ENCODE results near the gene KIAA0930. TPM values are rescaled to one million over a fixed set of nuclear protein-coding genes. Genes with fewer than 3 reads are reported as not detected.

KIAA0930 gene
- total RNA-seq, 1 donor from 2014 or later: 49.2 TPM

DNA sequence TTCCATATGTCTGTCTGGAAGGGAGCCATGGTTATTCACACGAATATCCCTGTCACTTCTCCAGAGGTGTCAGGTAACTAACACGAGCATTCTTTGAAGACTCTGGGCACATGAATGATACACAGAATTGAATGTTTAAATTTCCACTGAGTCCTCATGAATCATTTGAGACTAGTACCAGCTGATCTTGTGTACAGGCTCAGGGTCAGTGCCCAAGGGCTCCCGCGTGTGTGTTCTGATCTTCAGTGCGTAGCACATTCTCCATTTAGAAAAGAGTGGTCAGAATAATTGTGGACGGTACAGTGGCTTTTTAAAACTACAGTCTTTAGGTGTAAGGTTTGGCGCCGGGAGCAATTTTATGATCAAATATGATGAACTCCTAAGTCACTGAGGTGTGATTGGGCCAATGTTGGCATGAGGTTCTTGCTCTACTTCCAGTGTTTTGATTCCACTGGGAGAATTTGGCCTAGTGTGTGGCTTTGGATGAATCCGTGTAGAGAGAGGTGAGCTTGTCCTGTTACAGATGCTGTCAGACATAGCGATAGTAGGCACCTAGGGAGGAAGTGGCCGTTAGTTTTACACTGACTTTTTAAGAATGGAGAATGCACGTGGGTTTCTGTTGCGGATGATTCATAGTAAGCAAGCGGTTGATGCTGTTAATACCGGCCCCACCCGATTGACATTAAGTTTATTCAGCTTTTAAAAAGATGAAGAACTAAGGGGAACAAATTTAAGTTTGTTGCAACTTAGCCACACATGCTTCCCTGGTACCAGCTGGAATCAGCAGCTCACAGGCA is 54.8 kb downstream of the KIAA0930 start:
- DNase-seq (ENCODE audit: low read depth): no peak

DNA sequence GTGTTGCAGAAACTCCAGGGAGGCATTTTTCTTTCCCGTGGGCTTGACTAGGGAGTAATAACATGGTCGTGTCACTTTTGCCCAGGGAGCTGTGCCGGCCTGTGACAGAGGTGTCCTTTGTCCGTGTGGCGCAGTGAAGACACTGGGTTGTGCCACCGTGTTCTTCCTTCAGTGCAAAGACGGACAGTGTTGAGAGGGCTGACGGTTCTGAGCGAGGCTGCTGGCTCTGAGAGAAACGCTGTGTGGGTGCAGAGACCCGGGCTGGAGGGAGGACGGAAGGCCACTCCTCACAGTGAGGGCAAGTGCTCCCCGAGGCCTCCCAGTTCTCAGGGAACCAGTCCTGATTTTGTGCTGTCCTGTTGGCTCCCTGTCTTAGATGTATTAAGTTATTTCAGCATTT is 56.7 kb downstream of the KIAA0930 start:
- DNase-seq (ENCODE audit: low read depth): no peak

DNA sequence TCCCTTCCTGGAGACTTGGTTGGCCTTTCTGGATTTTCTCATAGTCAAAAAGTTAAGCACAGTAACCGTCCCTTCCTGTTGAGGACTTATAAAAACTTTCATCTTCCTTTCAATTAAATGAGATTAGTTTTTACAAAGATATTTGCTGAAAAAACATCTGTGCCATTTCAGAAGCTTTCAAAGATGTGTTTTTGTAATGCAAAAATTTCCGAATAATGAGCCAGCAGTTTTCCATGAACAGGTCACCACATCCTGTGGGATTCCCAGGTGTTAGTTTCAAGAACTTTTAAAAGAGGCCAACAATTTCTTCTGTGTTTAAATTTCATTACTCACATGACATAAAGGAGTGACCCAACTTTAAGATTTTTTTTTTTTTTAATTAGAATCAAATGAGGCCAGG is 58.9 kb downstream of the KIAA0930 start:
- no peak for DNase-seq (ENCODE audit: low read depth)

DNA sequence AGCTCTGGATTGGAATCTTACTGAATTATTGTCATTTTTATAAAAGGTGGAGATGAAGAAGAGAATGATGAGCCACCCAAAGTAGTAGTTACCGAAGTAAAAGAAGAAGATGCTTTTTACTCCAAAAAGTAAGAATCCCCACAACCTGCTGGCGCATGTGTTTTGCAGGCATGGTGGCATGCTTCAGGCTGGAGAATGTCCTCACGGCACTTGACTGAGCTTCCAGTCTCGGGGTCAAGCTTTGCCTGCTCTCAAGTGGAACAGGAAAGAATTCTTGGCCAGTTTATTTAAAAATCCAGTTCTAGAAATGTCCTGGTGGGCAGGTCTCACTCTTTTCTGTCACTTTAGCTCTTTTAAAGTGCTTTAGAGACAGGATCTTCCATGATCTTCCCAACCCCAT is 59.5 kb downstream of the KIAA0930 start:
- DNase-seq (ENCODE audit: low read depth): no peak

DNA sequence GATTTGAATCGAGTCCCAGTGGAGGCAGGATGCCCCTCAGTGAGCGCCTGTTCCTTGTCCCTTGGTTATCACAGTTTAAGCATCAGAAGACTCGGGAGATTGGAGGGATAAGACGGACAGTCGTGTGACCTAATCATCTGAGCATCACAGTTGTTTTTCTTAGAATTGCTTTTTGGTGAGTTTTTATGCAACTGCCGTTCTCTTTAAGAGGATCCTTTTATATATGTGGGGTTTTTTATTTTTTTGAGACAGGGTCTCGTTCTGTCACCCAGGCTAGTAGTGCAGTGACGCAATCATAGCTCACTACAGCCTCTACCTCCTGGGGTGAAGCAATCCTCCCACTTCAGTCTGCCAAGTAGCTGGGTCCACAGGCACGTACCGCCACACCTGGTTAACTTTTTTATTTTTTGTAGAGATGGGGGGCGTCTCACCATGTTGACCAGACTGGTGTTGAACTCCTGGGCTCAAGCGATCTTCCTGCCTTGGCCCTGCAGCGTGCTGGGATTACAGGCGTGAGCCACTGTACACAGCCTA is 60.5 kb downstream of the KIAA0930 start:
- no peak for DNase-seq (ENCODE audit: low read depth)

DNA sequence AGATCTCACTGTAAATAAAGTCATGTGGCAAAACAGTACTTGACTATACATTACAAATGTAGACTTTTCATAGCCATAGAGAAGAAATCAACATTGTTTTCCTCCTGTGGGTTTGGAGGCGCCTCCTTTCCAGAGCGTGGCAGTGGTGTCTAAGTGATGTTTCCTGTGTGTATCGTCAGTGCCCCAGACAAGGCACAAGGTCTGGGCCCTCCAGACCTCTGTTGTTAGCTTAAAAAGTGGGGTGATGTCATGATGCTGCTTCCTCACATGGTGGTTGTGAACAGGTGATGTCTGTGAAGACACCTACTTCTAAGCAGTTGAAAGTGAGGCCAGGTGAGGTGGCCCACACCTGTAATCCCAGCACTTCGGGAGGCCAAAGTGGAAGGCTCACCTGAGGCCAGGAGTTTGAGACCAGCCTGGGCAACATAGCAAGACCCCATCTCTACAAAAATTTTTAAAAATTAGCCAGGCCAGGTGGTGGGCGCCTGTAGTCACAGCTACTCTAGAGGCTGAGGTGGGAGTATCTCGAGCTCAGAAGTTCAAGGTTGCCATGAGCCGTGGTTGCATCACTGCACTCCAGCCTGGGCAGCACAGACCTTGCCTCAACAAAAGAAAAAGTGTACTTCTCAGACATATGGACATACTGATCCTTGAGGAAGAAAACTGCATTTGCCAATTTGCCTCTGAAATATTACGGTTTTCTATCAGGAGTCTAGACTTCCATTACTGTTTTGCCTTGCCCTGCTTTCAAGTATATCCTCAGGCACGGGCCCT is 61.2 kb downstream of the KIAA0930 start:
- DNase-seq (ENCODE audit: low read depth): no peak

DNA sequence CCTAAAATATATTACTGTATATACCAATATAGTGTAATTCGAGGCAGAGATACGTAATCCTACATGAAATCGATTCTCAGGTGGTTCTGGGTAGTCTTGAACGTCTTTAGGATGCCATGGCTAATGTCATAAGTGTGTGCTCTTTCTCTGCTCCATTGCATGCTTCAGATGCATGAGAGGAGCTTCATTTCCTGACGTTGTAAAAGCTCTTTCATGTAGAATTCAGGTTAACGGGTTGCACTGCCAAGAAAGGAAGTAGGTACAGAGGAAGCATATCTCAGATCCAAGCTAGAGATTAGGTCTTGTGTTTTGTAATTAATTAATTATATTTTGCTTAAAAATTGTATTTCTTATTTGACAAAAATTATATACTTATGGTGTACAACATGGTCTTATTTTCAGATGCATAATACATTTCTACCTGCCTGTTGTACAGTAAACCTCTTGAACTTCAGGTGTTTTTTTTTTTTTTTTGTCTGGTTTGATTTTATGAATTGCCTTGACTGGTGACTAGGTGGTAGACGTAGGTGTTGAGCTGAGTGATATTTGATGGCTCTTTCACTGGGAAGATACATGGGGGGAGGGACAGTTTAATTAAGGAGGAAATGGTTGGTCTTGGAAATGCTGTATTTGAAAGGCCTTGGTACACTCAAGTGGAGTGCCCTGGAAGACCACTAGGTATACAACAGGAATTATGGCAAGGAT is 67.7 kb downstream of the KIAA0930 start:
- DNase-seq (ENCODE audit: low read depth): no peak

DNA sequence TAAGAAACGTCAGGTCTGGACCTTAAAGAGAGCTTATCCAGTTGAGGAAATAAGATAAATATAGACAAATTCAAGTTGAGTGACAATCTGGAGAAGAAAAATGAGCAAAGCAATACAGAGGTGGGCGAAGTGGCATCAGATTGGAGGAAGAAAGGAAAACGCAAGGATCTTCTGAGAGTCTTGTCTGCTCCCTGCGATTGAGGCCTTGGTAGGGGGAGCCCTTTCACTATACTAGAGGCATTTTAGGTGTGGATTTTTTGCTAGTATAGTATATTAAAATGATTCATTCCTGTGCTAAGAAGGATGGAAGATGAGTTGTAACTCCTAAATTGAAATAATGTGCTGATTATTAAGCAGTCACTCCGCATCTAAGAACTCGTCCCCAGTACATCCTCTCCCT is 68.9 kb downstream of the KIAA0930 start:
- no peak for DNase-seq (ENCODE audit: low read depth)

DNA sequence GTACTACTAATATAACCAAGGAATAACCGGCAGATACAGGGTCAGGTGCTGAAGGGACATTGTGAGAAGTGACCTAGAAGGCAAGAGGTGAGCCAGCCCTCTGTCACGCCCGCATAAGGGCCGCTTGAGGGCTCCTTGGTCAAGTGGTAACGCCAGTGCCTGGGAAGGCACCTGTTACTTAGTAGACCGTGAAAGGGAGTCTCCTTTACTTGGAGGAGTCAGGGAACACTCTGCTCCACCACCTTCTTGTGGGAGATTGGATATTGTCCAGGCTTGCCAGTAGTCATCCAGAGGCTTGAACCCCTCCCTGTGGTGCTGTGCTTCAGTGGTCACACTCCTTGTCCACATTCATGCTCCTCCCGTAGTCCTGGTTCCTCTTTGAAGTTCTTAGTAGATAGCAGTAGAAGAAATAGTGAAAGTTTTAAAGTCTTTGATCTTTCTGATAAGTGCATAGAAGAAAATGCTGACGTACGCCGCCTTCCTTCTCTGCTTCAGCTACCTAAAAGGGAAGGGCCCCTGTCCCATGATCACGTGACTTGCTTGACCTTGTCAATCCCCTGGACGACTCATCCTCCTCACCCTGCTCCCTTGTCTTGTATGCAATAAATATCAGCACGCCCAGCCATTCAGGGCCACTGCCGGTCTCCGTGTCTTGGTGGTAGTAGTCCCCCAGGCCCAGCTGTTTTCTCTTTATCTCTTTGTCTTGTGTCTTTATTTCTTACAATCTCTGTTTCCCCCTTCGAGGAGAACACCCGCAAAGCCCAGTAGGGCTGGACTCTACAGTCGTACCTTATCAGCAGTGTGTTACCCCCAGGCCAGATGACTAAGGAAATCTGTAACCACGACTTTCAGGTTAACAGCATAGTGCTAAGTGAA is 70.9 kb downstream of the KIAA0930 start:
- no peak for DNase-seq (ENCODE audit: low read depth)

DNA sequence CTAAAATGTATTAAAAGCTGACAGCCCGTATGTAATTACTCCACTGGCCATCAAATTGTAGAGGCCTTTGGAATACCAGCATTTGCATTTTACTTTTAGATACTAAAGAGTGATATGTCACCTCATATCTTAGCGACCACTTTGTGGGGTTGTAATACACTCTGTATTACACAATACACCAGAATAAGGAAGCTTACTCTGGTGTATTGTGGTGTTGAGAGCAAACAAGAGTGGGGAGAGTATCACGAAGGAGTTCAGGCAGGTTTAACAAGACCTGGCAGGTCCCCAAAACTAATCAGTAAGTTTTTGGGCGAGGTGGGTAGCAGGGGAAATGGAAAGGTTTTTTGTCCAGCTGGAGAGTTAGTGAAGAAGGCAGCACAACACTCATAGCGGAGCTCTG is 73.8 kb downstream of the KIAA0930 start:
- DNase-seq (ENCODE audit: low read depth): no peak

DNA sequence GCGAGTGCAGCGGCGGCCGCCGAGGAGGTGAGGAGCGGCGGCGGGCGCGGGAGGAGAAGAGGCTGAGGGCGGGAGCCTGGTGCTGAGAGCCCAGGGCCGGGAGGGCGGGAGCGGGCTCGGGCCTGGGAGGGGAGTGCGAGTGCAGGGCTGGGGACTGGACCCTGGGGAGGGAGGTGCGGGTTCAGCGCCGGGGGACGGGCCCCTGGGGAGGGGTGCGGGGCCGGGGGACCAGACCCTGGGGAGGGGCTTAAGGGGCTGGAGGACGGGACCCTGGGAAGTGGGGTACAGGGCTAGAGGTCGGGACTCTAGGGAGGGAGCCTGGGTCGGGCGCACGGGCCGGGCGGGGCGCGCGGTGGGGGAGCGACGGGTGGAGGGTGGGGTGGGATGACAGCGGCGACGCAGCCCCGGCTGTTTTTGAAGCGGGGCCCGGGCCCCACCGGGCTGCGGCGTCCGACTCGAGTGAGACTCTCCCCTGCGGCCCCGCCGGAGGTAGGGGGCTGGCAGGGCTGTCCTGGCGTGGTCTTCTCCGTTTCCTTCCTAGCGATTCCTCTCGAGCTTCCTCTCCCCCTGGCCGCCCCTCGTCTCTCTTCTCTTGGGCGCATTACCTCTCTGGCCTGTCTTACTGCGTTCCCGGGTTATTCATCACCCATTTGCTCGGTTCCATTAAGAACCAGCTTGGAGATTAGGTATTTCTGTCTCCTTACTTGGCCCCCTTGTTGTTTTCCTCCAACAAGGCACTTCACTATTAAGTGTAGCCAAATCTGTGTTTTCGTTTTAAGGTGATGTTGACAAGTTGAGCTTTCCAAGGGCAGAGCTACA is 76.2 kb downstream of the KIAA0930 start:
- DNase-seq (ENCODE audit: low read depth): peak; percentile 5

DNA sequence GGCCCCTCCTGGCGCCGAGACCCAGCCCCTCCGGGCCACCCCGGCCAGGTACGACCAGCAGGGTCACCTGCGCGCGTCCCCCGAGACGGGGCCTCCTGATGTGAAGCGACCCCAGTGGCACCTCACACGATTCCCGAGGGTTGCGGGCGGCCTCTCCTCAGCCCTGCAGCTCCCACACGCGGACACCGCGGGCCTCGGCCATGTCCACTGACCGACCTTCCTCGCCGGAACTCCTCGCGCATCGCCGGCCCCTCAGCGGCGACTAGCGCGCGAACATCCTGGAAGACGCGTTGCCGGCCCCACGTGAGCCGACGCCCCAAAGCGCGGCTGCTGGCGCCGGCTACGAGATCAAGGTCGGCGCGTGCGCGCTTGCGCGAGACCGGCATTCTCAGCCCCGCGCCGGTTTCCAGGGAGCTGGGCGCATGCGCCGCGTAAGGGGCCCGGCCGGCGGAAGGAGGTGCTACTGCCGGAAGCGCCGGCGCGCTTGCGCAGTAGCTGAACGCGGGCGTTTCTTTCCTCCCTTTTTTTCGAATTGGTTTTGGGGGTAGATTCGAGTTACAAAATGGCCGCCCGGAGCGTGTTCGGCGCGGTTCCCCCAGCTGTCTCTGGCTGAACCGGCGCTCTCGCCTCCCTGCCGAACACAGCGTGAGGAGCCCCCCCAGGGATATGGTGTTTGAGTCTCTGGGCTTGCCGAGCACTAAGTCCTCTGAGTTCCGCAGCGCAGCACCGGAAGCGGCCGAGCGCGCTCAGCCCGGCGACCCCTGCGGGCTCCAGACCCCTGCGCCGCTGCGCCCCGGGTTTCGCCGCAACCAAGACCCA is 77.0 kb downstream of the KIAA0930 start, which contains the start of gene NUP50:
Gene NUP50 (plus strand): TSS at position 475 of the 819 bp plus-strand sequence. CDS start 4,253 bp downstream, outside the sequence.
- peak; percentile 96 for DNase-seq (ENCODE audit: low read depth)

DNA sequence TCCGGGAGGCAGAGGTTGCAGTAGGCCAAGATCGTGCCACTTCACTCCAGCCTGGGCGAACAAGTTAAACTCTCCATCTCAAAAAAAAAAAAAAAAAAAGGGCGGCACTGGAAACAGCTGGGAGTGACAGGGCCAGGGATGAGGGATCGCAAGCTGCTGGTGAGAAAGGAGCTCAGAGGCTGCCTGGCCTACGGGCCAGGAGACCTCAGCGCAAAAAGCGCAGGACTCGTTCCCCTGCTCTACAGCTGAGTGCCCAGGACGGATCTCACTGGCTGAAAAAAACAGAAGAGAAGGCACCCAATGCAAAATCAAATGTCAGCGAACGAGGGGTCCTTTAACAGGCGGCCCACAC is 77.6 kb downstream of the KIAA0930 start:
- DNase-seq (ENCODE audit: low read depth): peak; percentile 54

DNA sequence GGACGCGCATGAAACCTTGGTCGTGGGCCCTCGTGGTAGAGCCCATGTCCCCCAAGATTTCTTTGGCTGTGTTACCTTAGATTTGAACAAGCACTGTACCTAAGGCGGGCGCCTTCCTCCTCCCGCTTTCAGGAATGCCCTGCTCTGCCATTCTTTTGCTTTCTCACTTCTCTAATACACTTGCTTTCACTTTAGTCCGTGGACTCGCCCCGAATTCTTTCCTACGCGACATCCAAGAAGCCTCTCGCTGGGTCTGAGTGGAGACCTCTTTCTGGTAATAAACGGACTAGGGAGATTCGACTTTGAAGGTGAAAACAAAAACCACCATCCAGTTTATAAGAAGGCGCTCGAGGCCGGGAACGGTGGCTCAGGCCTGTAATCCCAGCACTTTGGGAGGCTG is 78.2 kb downstream of the KIAA0930 start:
- DNase-seq (ENCODE audit: low read depth): no peak

DNA sequence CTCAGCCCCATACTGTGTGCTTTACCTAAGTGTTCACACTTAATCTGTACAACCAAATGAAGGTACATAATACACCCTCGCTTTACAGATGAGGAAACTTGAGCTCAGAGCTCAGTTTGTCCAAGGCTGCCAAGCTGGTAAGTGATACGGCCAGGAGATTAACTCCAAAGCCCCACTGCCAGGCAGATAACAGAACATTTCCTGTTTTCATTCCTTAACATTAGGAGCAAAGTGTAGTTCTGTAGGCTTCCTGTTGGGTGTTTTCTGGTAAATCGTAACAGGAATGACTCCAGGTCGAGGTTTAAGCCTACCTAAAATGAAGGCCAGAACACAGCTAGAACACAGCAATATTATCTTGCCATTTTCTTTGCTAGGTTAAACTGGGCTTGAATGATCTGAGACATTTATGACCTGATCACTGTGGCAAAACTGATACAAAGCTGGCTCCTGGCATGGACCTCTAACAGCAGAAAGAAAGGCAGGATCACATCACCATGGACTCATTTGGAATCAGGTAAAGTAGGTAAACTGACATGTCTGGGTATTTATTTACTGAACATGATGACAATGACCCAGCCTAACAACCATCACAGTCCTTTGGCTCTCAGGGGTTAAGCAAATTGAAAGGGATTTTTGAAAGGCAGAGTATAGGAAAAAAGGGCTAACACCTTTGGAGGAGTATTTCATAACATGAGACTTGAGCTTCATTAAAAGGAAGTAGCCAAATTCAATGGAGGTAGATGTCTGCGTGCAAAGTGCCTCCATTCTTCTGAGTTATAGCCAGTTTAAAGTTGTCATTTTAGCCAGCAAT is 80.8 kb downstream of the KIAA0930 start:
- DNase-seq (ENCODE audit: low read depth): peak; percentile 53

DNA sequence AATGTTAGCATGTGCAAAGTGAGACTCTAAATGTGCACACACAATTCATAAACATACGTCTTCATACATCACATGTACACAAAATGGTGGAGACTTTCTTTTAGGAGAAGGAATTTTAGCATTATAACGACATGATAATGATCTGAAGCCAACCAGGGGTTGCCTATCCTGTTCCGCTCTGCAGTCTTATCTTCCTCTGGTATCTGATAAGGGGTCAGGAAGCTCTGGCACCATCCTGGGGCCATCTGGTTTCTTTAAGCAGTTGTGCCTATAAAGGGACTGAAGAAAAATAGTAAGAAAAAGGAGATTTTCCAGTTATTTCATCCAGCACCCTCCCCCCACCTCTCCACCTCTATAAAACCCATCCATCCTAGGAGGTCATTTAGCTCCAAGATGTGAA is 82.8 kb downstream of the KIAA0930 start:
- no peak for DNase-seq (ENCODE audit: low read depth)

DNA sequence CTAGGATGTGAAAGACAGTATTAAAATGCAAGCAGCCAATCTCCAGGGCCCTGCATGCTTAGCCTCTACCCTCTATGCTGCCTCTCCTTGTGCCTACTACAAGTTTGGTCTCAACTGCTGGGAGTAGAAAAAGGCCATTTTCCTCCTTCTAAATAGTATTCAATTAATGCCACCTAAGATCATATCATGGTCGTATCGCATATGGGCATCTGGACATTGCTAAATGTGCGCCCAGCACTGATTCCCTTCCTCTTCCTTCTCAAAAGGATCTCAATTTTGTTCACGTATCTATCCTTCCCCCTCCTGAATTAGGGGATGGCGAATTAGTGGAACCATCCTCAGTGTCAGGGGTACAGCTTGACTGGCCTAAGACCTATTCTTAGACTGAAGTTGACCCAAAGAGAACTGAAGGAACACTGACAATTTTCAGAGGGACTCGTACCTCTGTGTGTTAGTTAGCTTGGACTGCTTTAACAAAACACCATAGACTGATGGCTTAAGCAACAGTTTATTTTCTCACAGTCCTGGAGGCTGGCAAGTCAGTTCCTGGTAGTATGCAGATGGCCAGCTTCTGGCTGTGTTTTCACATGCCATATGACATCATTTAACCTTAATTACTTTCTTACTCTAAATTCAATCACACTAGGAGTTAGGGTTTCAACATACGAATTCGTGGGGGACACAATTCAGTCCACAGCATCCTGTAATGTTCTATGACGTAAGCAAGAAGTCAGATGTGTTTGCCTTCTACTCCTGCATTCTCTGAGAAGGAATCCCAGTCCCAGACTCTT is 85.4 kb downstream of the KIAA0930 start:
- no peak for DNase-seq (ENCODE audit: low read depth)
